Stimulated activated CD8-positive, alpha-beta memory T cell treated with anti-CD3 and anti-CD28 coated beads, Interleukin-15, amount 100 ng/mL, for 4 hours (primary cell): ENCODE measurements around the gene FHAD1.
"Not testable (repeated sequence)": the region's sequence is repeated elsewhere in the genome, so short reads cannot be mapped to it uniquely, and the experiment has no call there.

Source experiments
- DNase-seq, 2 donors: peaks; one replicate each; pipeline ENCODE4 v3.0.0-alpha.2; 2020; ENCODE audit warnings: low read depth in 2 of 2

Gene FHAD1

GRCh38 chr1:15305468-15305770 is 58.4 kb downstream of the FHAD1 start:
- DNase-seq, result no peak

DNA sequence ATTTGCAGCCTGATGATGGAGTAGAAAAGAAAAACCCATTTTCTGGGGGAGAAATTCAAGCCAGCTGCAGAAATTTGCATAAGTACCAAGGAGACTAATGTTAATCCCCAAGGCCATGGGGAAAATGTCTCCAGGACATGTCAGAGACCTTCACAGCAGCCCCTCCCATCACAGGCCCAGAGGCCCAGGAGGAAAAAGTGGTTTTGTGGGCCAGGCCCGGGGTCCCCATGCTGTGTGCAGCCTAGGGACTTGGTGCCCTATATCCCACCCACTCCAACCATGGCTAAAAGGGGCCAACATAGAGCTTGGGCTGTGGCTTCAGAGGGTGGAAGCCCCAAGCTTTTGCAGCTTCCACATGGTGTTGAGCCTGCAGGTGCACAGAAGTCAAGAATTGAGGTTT is 59.3 kb downstream of the FHAD1 start:
- not testable (repeated sequence) for DNase-seq

DNA sequence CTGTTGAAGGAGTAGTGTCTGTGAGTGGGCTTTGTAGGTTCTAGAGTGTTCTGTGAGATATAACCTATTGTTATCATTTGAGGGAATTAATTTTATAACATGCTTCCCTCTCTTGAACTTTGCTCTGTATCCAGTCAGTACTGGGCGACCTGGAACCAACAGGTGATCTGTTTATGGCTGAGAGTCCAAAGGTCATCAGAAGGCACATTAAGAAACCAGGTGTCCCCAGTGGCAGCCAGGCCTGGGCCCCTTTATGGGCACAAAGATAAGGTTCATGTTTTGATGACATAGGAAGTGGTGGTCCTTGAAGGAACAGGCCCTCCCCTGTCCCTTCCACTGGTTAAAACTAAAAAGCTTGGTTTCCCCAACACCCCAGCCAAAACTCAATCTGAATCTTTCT is 61.1 kb downstream of the FHAD1 start:
- no peak for DNase-seq

DNA sequence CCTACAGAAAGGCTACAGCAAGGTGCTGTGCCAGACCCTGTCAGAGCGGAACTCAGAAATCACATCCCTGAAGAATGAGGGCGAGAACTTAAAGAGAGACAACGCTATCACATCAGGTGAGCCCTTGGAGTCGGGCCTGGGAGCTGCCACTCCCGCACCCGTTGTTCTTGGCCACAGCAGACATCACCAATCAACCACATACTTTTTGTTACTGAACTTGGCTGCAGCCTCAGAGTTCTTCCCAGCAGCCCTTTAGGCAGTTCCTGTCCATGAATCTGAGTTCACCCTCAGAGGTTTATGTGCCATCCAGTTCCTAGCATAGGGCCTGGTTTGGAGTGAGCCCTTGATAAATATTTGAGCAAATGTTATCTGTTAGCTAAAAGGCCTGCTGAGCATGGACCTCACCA is 61.6 kb downstream of the FHAD1 start:
- DNase-seq, result no peak

DNA sequence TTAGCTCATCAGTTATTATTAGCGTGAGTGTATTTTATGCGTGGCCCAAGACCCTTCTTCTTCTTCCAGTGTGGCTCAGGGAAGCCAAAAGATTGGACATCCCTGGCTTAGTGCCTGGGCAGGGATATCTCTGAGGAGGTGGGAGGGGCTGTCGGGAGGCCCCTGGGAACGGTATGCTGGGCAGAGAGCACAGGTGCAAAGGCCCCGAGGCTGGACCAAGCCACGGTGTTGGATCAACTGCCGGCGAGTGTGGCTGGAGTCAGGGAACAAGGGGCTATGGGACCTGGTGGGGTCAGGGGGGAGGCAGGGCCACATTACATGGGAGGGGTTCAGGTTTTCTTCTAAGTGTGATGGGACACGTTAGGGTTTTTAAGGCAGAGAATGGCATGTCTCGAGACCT is 62.7 kb downstream of the FHAD1 start:
- DNase-seq, result no peak

DNA sequence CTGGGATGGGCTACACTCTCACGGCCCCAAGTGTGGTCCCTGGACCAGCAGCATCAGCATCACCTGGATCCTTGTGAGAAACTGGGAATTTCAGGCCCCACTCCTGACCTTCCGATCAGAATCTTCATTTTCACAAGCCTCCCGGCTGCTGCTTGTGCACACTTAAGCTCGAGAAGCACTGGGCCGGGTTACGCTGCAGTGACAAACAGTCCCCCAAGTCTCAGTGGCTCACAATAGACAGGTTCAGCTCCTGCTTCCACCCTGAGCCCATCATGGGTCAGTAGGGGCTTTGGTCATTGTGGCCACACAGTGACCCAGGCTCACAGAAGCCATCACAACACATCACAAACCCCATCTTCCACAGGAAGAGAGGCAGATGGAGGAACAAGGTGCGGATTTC is 63.5 kb downstream of the FHAD1 start:
- DNase-seq, result no peak

GRCh38 chr1:15311122-15311822 is 64.2 kb downstream of the FHAD1 start:
- no peak for DNase-seq

DNA sequence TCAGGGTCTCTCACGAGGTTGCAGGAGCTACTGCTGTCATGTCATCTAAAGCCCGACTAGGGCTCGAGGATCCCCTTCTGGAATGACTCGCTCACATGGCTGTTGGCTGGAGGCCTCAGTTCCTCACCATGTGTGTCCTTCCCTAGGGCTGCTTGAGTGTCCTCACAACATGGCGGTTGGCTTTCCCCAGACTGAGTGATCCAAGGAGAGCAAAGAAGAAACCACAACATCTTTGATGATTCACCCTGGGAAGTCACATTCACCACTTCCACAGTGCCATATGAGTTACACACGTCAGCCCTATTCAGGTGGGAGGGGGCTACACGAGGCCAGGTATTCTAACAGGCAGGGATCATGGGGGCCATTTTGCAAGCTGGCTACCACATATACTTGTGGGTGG is 64.9 kb downstream of the FHAD1 start:
- no peak for DNase-seq

DNA sequence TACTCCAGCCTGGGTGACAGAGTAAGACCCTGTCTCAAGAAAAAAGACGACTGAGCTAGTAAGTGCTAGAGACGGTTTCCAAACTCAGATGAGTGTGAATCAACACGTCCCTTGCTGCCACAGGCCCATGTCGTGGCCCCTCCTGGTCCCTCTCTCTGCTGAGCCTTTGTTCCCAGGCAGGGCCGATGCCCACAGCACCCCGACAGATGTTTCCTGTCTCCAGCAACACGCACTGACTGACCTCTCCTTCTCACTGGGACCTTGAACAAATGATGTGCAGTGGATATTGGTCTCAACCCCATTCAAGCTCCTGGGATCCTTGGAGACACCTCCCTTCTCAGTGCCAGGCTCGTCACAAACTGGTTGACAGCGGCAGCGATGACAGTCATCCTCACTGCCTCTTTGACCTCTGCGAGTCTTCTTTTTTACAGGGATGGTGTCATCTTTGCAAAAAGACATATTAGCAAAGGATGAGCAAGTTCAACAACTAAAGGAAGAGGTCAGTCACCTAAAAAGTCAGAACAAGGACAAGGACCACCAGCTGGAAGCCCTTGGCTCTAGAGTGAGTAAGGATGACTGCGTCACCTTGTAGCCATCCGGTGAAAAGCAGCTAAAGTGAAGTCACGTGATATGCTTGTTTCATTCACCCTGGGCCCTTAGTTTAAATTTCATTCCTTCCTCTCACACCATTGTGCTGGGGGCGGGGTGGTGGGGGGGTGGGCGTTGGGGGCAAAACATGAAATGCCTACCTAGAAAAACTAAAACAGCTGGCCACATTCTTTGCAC is 65.8 kb downstream of the FHAD1 start:
- no peak for DNase-seq

DNA sequence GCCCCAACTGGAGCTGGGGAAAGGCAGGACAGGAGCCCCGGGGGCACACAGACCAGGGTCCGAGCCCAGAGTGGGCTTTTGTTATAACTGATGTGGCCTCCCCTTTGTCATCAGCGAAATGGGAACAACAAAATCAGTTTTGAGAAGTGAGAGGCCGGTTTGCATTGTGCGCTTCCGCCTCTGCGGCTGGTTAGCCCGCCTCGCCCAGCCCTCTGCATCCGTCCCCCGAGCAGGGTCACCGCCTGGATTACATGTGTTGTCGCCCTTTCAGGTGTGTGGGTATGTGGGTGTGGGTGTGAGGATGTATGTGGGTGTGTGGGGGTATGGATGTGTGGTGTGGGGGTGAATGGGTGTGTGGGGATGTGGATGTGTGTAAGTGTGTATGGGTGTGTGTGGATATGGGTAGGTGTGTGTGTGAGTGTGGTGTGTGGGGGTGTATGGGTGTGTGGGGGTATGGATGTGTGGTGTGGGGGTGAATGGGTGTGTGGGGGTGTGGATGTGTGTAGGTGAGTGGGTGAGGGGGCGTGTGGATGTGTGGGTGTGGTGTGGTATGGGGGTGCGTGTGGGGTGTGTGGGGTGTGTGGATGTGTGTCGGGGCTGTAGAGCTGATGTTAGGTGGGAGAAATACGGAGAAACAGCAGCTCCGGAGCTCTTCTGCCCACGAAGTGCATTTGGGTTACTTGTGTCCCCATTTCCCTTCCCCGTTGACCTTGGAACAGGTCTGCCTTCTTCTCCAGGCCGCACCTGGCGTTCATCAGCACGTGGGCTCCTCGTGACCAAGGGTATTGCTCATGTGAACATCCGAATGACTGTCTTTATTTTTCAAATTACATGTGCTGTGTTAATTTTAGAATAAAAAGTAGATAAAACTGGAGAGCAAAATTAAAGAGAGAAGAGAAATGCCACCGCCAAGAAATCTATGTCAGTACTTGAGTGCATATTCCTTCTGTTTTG is 67.6 kb downstream of the FHAD1 start:
- DNase-seq, result no peak

DNA sequence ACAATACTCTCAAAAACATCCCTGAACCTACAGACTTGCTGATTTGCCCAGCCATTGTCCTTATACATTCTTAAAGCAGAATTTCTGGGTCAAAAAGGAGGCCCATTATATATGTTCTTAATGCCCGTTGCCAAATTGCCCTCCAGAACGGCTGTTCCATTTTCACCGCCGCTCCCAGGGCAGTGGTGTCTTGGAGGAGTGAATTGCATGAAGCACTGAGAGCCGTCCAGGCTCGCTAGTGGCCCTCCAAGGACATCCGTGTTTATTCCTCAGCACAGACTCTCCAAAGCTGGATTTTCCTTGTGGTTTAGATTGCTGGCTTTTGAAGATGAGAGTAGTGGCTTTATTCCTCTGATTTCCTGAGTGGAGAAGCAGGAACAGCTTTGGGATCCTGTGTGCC is 68.8 kb downstream of the FHAD1 start:
- no peak for DNase-seq

GRCh38 chr1:15316510-15316909 is 69.5 kb downstream of the FHAD1 start:
- no peak for DNase-seq

- DNase-seq, result no peak
Observed at GRCh38 chr1:15320267-15320666, 73.2 kb downstream of the FHAD1 start.

- no peak for DNase-seq
Observed at GRCh38 chr1:15321601-15322000, 74.6 kb downstream of the FHAD1 start.

DNA sequence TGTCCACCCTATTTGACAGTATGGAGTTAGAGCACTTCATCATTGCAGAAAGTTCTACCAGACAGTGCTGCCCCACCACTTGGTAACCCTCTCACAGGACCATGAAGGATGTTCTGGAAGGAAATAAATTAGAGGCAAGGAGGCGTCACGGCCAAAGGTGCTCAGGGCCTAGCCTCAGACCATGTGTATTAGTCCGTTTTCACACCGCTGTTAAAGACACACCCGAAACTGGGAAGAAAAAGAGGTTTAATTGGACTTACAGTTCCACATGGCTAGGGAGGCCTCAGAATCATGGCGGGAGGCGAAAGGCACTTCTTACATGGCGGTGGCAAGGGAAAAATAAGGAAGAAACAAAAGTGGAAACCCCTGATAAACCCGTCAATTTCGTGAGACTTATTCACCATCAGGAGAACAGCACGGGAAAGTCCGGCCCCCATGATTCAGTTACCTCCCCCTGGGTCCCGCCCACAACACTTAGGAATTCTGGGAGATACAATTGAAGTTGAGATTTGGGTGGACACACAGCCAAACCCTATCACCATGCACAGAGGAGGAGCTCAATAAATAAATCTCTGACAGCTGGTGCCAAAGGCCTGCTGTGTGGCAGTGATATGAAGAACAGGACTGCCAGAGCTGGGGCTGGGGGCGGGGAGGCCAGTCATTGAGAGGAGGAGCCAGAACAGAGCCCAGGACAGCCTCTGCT is 75.8 kb downstream of the FHAD1 start:
- no peak for DNase-seq

GRCh38 chr1:15323351-15323988 is 76.4 kb downstream of the FHAD1 start:
- peak; percentile 41 to 57 for DNase-seq

- DNase-seq, result no peak
Observed at GRCh38 chr1:15323989-15324868, 77.2 kb downstream of the FHAD1 start.

DNA sequence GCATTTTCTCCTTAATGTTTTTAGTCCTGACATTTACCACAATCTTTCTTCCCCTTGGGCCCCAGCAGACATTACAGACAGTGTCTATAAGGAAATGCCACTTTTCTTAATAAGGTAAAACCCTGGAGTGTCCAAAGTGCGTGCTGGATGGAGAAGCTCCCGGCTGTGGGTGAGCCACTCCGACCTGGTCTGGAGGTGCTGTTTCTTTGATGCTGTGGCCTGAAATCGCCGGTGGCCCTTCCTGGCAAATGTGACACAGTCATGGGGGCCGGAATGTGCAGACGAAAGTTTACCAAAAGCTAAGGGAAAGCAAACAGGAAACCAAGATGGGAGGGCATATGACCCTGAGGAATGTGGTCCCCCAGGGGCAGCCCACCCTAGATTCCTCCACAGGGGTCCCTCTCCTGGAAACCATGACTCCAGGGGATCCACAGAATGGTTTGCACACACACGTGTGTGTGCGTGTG is 77.9 kb downstream of the FHAD1 start:
- DNase-seq, result no peak

DNA sequence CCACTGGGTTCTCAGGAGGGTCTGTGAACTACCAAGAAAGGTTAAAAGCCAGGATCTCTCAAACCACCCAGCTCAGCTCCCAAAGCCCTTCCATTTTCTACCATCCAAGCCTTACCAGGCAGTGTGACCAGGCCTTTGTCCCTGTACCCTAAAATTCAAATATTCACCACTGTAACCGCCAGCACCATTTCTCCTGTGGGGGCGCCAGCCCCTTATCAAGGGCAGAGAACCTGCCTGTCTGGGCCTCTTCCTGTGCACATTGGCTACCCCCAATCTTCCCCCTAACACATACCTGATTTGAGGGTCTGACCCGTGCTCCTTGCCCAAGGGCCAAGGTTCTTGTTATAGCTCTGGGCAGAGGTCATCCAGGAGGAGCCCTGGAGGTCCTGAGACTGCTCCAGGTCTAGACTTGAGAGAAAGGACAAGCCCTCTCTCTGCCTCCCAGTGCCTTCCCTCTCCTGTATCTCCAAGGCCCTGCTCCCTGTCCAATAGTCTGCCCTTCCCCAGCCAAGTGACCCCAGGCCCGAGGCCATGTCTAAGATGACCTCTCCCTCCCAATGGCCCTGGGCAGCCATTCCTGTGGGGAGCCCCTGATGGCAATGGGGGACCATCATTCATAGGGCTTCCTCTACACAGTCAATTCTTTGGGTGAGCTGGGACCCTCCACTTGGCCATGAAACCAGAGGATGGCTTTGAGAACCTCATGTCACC is 78.5 kb downstream of the FHAD1 start:
- DNase-seq, result no peak
